Measurements from ENCODE around the gene LRPAP1. TPM values are rescaled to one million over a fixed set of nuclear protein-coding genes. Genes with fewer than 3 reads are reported as not detected.

LRPAP1 gene
- polyA plus RNA-seq, 2 of the 4 experiments (the other 2 are of a cell fraction): 64.3 to 81.1 TPM

- ATAC-seq (no peak), DNase-seq (ENCODE audit: low read depth in 1 of 2, low spot score in 1 of 2) (no peak), FAIRE-seq (no peak)
- Histone ChIP-seq H3K4me2 (no peak overlapping the region), H3K4me1 (no peaks in the 10 kb centered on the region), H3K4me3 (no peak overlapping the region), H3K9me3 (no peaks in the 10 kb centered on the region), H3K27ac (no peak overlapping the region)
- 91% methylated on average over 16 of the region's 16 CpGs for WGBS (ENCODE audit: missing lambda C conversion rate)
- CTCF ChIA-PET: no interaction called here
- TF ChIP-seq CEBPB (IDR thresholded peaks at IDR 0.05): no peak
- TF ChIP-seq RAD21 (conservative IDR thresholded peaks at IDR 0.05 in 1 of 2, IDR thresholded peaks at IDR 0.05 in 1 of 2): no peak
- no peak for TF ChIP-seq SREBF2 (IDR thresholded peaks at IDR 0.05)
- TF ChIP-seq HMGXB4 (CRISPR knock-in tag; IDR thresholded peaks at IDR 0.05; ENCODE audit: borderline replicate concordance): no peak
- no peak for TF ChIP-seq RARB (CRISPR knock-in tag; IDR thresholded peaks at IDR 0.05)
- TF ChIP-seq KDM5A (IDR thresholded peaks at IDR 0.05): no peak
- no peak for TF ChIP-seq NFE2L2 (conservative IDR thresholded peaks at IDR 0.05; ENCODE audit: low read length)
- TF ChIP-seq JUN (IDR thresholded peaks at IDR 0.05): no peak
- no peak for TF ChIP-seq MAZ (IDR thresholded peaks at IDR 0.05; ENCODE audit: borderline replicate concordance, low read depth, low read length)
- no peak for TF ChIP-seq JUNB (IDR thresholded peaks at IDR 0.05)
- TF ChIP-seq PHF8 (IDR thresholded peaks at IDR 0.05; ENCODE audit: borderline replicate concordance, low read depth): no peak
- POLR2A ChIA-PET: no interaction called here
Observed at GRCh38 chr4:3510481-3510880, 21.7 kb downstream of the LRPAP1 start.

GRCh38 chr4:3508542-3508941 lies 23.7 kb downstream of the LRPAP1 start:
- no peak for ATAC-seq
- no peaks in the 10 kb centered on the region for H3K9me3 ChIP-seq
- TF ChIP-seq, protein P1, sequence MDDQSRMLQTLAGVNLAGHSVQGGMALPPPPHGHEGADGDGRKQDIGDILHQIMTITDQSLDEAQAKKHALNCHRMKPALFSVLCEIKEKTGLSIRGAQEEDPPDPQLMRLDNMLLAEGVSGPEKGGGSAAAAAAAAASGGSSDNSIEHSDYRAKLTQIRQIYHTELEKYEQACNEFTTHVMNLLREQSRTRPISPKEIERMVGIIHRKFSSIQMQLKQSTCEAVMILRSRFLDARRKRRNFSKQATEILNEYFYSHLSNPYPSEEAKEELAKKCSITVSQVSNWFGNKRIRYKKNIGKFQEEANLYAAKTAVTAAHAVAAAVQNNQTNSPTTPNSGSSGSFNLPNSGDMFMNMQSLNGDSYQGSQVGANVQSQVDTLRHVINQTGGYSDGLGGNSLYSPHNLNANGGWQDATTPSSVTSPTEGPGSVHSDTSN (IDR thresholded peaks at IDR 0.05): no peak
- TF ChIP-seq POLR2A (IDR thresholded peaks at IDR 0.05; ENCODE audit: low read length): no peak
- no peak for TF ChIP-seq RCOR1 (IDR thresholded peaks at IDR 0.05; ENCODE audit: low read depth, low read length)
- TF ChIP-seq, protein P2, sequence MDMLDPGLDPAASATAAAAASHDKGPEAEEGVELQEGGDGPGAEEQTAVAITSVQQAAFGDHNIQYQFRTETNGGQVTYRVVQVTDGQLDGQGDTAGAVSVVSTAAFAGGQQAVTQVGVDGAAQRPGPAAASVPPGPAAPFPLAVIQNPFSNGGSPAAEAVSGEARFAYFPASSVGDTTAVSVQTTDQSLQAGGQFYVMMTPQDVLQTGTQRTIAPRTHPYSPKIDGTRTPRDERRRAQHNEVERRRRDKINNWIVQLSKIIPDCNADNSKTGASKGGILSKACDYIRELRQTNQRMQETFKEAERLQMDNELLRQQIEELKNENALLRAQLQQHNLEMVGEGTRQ (IDR thresholded peaks at IDR 0.05): no peak
- TF ChIP-seq JUNB (IDR thresholded peaks at IDR 0.05): no peak
- no peak for TF ChIP-seq REST (IDR thresholded peaks at IDR 0.05)
- TF ChIP-seq POLR2AphosphoS2 (conservative IDR thresholded peaks at IDR 0.05; ENCODE audit: low read length): no peak
- TF ChIP-seq HOXB5 (CRISPR knock-in tag; IDR thresholded peaks at IDR 0.05): no peak
- TF ChIP-seq FOSB (CRISPR knock-in tag; IDR thresholded peaks at IDR 0.05): no peak
- no peak for TF ChIP-seq HOXB13 (CRISPR knock-in tag; IDR thresholded peaks at IDR 0.05; ENCODE audit: low read depth)
- TF ChIP-seq, protein P3, sequence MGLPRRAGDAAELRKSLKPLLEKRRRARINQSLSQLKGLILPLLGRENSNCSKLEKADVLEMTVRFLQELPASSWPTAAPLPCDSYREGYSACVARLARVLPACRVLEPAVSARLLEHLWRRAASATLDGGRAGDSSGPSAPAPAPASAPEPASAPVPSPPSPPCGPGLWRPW (IDR thresholded peaks at IDR 0.05): no peak
- no peak for TF ChIP-seq NPAS2 (CRISPR knock-in tag; IDR thresholded peaks at IDR 0.05; ENCODE audit: borderline replicate concordance)
- no peak overlapping the region for H3K27ac ChIP-seq
- no peak overlapping the region for H3K4me2 ChIP-seq
- DNase-seq (ENCODE audit: low read depth in 1 of 2, low spot score in 1 of 2): no peak
- 89% methylated on average over 10 of the region's 10 CpGs for WGBS (ENCODE audit: missing lambda C conversion rate)
- FAIRE-seq: no peak
- H3K4me3 ChIP-seq: no peak overlapping the region
- ChIA-PET POLR2A (no interaction called here), CTCF (no interaction called here)
- no peaks in the 10 kb centered on the region for H3K4me1 ChIP-seq
